ENCODE results near the gene TOMM20.

The TOMM20 gene

GRCh38 chr1:235124111-235124510, 4.5 kb downstream of the TOMM20 start:
- no peaks in the 10 kb centered on the region for H3K9me3 ChIP-seq (ENCODE audit: control insufficient read depth in 1 of 2, low read length in 2 of 2)
- peaks cover 0 to 35% of the 10 kb centered on the region in 2 donors for H3K36me3 ChIP-seq (ENCODE audit: control insufficient read depth in 1 of 2, insufficient read depth in 2 of 2, low read length in 2 of 2)
- no peak overlapping the region for H3K27ac ChIP-seq (ENCODE audit: low read depth, low read length)
- no peak overlapping the region for H3K4me3 ChIP-seq (ENCODE audit: low read depth in 1 of 2, low read length in 2 of 2)
- H3K9ac ChIP-seq (ENCODE audit: low read depth in 1 of 2, low read length in 2 of 2): no peak overlapping the region
- no peaks in the 10 kb centered on the region for H3K27me3 ChIP-seq (ENCODE audit: control insufficient read depth in 1 of 2, insufficient read depth in 2 of 2, low read length in 2 of 2)
- peaks cover 8 to 9% of the 10 kb centered on the region in 2 donors for H3K4me1 ChIP-seq (ENCODE audit: control insufficient read depth in 1 of 2, insufficient read depth in 2 of 2, low read length in 2 of 2)

- no peak overlapping the region for H3K9ac ChIP-seq (ENCODE audit: low read depth in 1 of 2, low read length in 2 of 2)
- H3K27ac ChIP-seq (ENCODE audit: low read depth, low read length): no peak overlapping the region
- H3K27me3 ChIP-seq (ENCODE audit: control insufficient read depth in 1 of 2, insufficient read depth in 2 of 2, low read length in 2 of 2): no peaks in the 10 kb centered on the region
- H3K36me3 ChIP-seq (ENCODE audit: control insufficient read depth in 1 of 2, insufficient read depth in 2 of 2, low read length in 2 of 2): peaks cover 12 to 53% of the 10 kb centered on the region in 2 donors
- no peaks in the 10 kb centered on the region for H3K9me3 ChIP-seq (ENCODE audit: control insufficient read depth in 1 of 2, low read length in 2 of 2)
- peaks cover 5 to 8% of the 10 kb centered on the region in 2 donors for H3K4me1 ChIP-seq (ENCODE audit: control insufficient read depth in 1 of 2, insufficient read depth in 2 of 2, low read length in 2 of 2)
- no peak overlapping the region for H3K4me3 ChIP-seq (ENCODE audit: low read depth in 1 of 2, low read length in 2 of 2)
Measured at GRCh38 chr1:235122348-235122747, 6.3 kb downstream of the TOMM20 start.

GRCh38 chr1:235113183-235113917, 15.3 kb downstream of the TOMM20 start:
- no peak overlapping the region for H3K4me3 ChIP-seq (ENCODE audit: low read depth in 1 of 2, low read length in 2 of 2)
- H3K27me3 ChIP-seq (ENCODE audit: control insufficient read depth in 1 of 2, insufficient read depth in 2 of 2, low read length in 2 of 2): no peaks in the 10 kb centered on the region
- H3K9me3 ChIP-seq (ENCODE audit: control insufficient read depth in 1 of 2, low read length in 2 of 2): no peaks in the 10 kb centered on the region
- H3K9ac ChIP-seq (ENCODE audit: low read depth in 1 of 2, low read length in 2 of 2): no peak overlapping the region
- H3K36me3 ChIP-seq (ENCODE audit: control insufficient read depth in 1 of 2, insufficient read depth in 2 of 2, low read length in 2 of 2): peaks cover 27 to 68% of the 10 kb centered on the region in 2 donors
- no peak overlapping the region for H3K27ac ChIP-seq (ENCODE audit: low read depth, low read length)
- H3K4me1 ChIP-seq (ENCODE audit: control insufficient read depth in 1 of 2, insufficient read depth in 2 of 2, low read length in 2 of 2): no peaks in the 10 kb centered on the region

- peaks cover 19 to 67% of the 10 kb centered on the region in 2 donors for H3K36me3 ChIP-seq (ENCODE audit: control insufficient read depth in 1 of 2, insufficient read depth in 2 of 2, low read length in 2 of 2)
- no peak overlapping the region for H3K9ac ChIP-seq (ENCODE audit: low read depth in 1 of 2, low read length in 2 of 2)
- no peak overlapping the region for H3K27ac ChIP-seq (ENCODE audit: low read depth, low read length)
Measured at GRCh38 chr1:235112297-235113182, 16.1 kb downstream of the TOMM20 start.

GRCh38 chr1:235111107-235111506, 17.5 kb downstream of the TOMM20 start:
- H3K4me3 ChIP-seq (ENCODE audit: low read depth in 1 of 2, low read length in 2 of 2): no peak overlapping the region
- peaks cover 19 to 61% of the 10 kb centered on the region in 2 donors for H3K36me3 ChIP-seq (ENCODE audit: control insufficient read depth in 1 of 2, insufficient read depth in 2 of 2, low read length in 2 of 2)
- H3K9ac ChIP-seq (ENCODE audit: low read depth in 1 of 2, low read length in 2 of 2): no peak overlapping the region
- H3K9me3 ChIP-seq (ENCODE audit: control insufficient read depth in 1 of 2, low read length in 2 of 2): no peaks in the 10 kb centered on the region
- H3K4me1 ChIP-seq (ENCODE audit: control insufficient read depth in 1 of 2, insufficient read depth in 2 of 2, low read length in 2 of 2): no peaks in the 10 kb centered on the region
- H3K27ac ChIP-seq (ENCODE audit: low read depth, low read length): no peak overlapping the region
- H3K27me3 ChIP-seq (ENCODE audit: control insufficient read depth in 1 of 2, insufficient read depth in 2 of 2, low read length in 2 of 2): no peaks in the 10 kb centered on the region

More at GRCh38 chr1:235112297-235113182, 16.1 kb downstream of the TOMM20 start:
- Histone ChIP-seq H3K4me3 (ENCODE audit: low read depth in 1 of 2, low read length in 2 of 2) (no peak overlapping the region), H3K27me3 (ENCODE audit: control insufficient read depth in 1 of 2, insufficient read depth in 2 of 2, low read length in 2 of 2) (no peaks in the 10 kb centered on the region), H3K9me3 (ENCODE audit: control insufficient read depth in 1 of 2, low read length in 2 of 2) (no peaks in the 10 kb centered on the region), H3K4me1 (ENCODE audit: control insufficient read depth in 1 of 2, insufficient read depth in 2 of 2, low read length in 2 of 2) (no peaks in the 10 kb centered on the region)

- peaks cover 11 to 12% of the 10 kb centered on the region in 2 donors for H3K4me1 ChIP-seq (ENCODE audit: control insufficient read depth in 1 of 2, insufficient read depth in 2 of 2, low read length in 2 of 2)
- H3K27ac ChIP-seq (ENCODE audit: low read depth, low read length): no peak overlapping the region
- H3K9me3 ChIP-seq (ENCODE audit: control insufficient read depth in 1 of 2, low read length in 2 of 2): no peaks in the 10 kb centered on the region
- H3K27me3 ChIP-seq (ENCODE audit: control insufficient read depth in 1 of 2, insufficient read depth in 2 of 2, low read length in 2 of 2): no peaks in the 10 kb centered on the region
- no peak overlapping the region for H3K9ac ChIP-seq (ENCODE audit: low read depth in 1 of 2, low read length in 2 of 2)
- H3K36me3 ChIP-seq (ENCODE audit: control insufficient read depth in 1 of 2, insufficient read depth in 2 of 2, low read length in 2 of 2): peaks cover 12 to 55% of the 10 kb centered on the region in 2 donors
- H3K4me3 ChIP-seq (ENCODE audit: low read depth in 1 of 2, low read length in 2 of 2): no peak overlapping the region
Measured at GRCh38 chr1:235108876-235109275, 19.8 kb downstream of the TOMM20 start.

- Histone ChIP-seq H3K4me1 (ENCODE audit: control insufficient read depth in 1 of 2, insufficient read depth in 2 of 2, low read length in 2 of 2) (peaks cover 14% of the 10 kb centered on the region in 2 donors), H3K4me3 (ENCODE audit: low read depth in 1 of 2, low read length in 2 of 2) (no peak overlapping the region), H3K27ac (ENCODE audit: low read depth, low read length) (no peak overlapping the region), H3K36me3 (ENCODE audit: control insufficient read depth in 1 of 2, insufficient read depth in 2 of 2, low read length in 2 of 2) (peaks cover 5 to 49% of the 10 kb centered on the region in 2 donors), H3K9ac (ENCODE audit: low read depth in 1 of 2, low read length in 2 of 2) (no peak overlapping the region), H3K9me3 (ENCODE audit: control insufficient read depth in 1 of 2, low read length in 2 of 2) (no peaks in the 10 kb centered on the region), H3K27me3 (ENCODE audit: control insufficient read depth in 1 of 2, insufficient read depth in 2 of 2, low read length in 2 of 2) (no peaks in the 10 kb centered on the region)
Measured at GRCh38 chr1:235108185-235108593, 20.4 kb downstream of the TOMM20 start.

- Histone ChIP-seq H3K9me3 (ENCODE audit: control insufficient read depth in 1 of 2, low read length in 2 of 2) (no peaks in the 10 kb centered on the region), H3K27ac (ENCODE audit: low read depth, low read length) (no peak overlapping the region), H3K27me3 (ENCODE audit: control insufficient read depth in 1 of 2, insufficient read depth in 2 of 2, low read length in 2 of 2) (no peaks in the 10 kb centered on the region)
Measured at GRCh38 chr1:235107368-235108184, 21.1 kb downstream of the TOMM20 start.

GRCh38 chr1:235106457-235106856, 22.2 kb downstream of the TOMM20 start:
- peaks cover 14% of the 10 kb centered on the region in 2 donors for H3K4me1 ChIP-seq (ENCODE audit: control insufficient read depth in 1 of 2, insufficient read depth in 2 of 2, low read length in 2 of 2)
- H3K4me3 ChIP-seq (ENCODE audit: low read depth in 1 of 2, low read length in 2 of 2): no peak overlapping the region
- no peaks in the 10 kb centered on the region for H3K9me3 ChIP-seq (ENCODE audit: control insufficient read depth in 1 of 2, low read length in 2 of 2)
- no peak overlapping the region for H3K27ac ChIP-seq (ENCODE audit: low read depth, low read length)
- H3K9ac ChIP-seq (ENCODE audit: low read depth in 1 of 2, low read length in 2 of 2): no peak overlapping the region
- no peaks in the 10 kb centered on the region for H3K27me3 ChIP-seq (ENCODE audit: control insufficient read depth in 1 of 2, insufficient read depth in 2 of 2, low read length in 2 of 2)
- H3K36me3 ChIP-seq (ENCODE audit: control insufficient read depth in 1 of 2, insufficient read depth in 2 of 2, low read length in 2 of 2): peaks cover 3 to 36% of the 10 kb centered on the region in 2 donors

More at GRCh38 chr1:235107368-235108184, 21.1 kb downstream of the TOMM20 start:
- Histone ChIP-seq H3K4me3 (ENCODE audit: low read depth in 1 of 2, low read length in 2 of 2) (no peak overlapping the region), H3K36me3 (ENCODE audit: control insufficient read depth in 1 of 2, insufficient read depth in 2 of 2, low read length in 2 of 2) (peaks cover 3 to 43% of the 10 kb centered on the region in 2 donors), H3K9ac (ENCODE audit: low read depth in 1 of 2, low read length in 2 of 2) (no peak overlapping the region), H3K4me1 (ENCODE audit: control insufficient read depth in 1 of 2, insufficient read depth in 2 of 2, low read length in 2 of 2) (peaks cover 14% of the 10 kb centered on the region in 2 donors)
